Muscle layer of colon (tissue), 2 donors: ENCODE data around the gene ABCA3.

Source experiments
- H3K27ac ChIP-seq: one replicate; pipeline ENCODE4 v1.7.0; 2013; ENCODE audit warnings: low read depth, mild to moderate bottlenecking, low read length, moderate library complexity
- H3K27me3 ChIP-seq, 2 donors: one replicate each; pipeline ENCODE4 v1.7.0; 2013; ENCODE audit warnings: low read length in 2 of 2, mild to moderate bottlenecking in 2 of 2; ENCODE audit not compliant: insufficient read depth in 2 of 2, control insufficient read depth in 1 of 2
- H3K36me3 ChIP-seq: one replicate; pipeline ENCODE4 v1.7.0; 2013; ENCODE audit warnings: mild to moderate bottlenecking, low read length; ENCODE audit not compliant: insufficient read depth
- H3K4me1 ChIP-seq: one replicate; pipeline ENCODE4 v1.7.0; 2013; ENCODE audit warnings: mild to moderate bottlenecking, low read length; ENCODE audit not compliant: insufficient read depth
- H3K4me3 ChIP-seq, 2 donors: one replicate each; pipeline ENCODE4 v1.7.0; 2013; ENCODE audit warnings: low read length in 2 of 2, low read depth in 1 of 2, mild to moderate bottlenecking in 1 of 2, moderate library complexity in 1 of 2
- H3K9ac ChIP-seq: one replicate; pipeline ENCODE4 v1.7.0; 2013; ENCODE audit warnings: low read length
- H3K9me3 ChIP-seq: one replicate; pipeline ENCODE4 v1.7.0; 2013; ENCODE audit warnings: mild to moderate bottlenecking, low read length
- donor health status: abdominal sarcoma.
- donor health status: Adenocarcinoma of cecum.

Gene ABCA3

DNA sequence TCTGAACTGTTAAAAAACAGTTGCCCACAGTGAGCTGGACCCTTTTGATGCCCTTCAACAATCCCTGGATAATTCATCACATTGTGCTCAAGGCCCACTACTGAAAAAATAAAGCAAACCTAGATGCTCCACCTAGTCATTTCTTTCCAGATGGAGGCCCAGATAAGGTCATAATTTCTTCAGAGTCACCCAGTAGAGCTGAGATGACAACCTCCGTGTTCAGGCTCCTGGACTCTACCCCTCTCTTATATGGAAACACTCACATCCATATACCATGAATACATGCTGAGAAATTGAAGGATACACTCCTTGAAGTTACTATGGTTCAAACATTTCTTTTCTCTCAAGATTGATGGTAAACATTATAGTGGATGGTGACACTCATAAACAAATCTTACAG lies 2.7 kb upstream of the ABCA3 start:
- no peak overlapping the region for H3K27ac ChIP-seq
- H3K27me3 ChIP-seq = no peaks in the 10 kb centered on the region
- H3K36me3 ChIP-seq = no peaks in the 10 kb centered on the region
- peaks cover 5% of the 10 kb centered on the region for H3K4me1 ChIP-seq
- no peak overlapping the region for H3K4me3 ChIP-seq
- H3K9me3 ChIP-seq = no peaks in the 10 kb centered on the region
- no peak overlapping the region for H3K9ac ChIP-seq

DNA sequence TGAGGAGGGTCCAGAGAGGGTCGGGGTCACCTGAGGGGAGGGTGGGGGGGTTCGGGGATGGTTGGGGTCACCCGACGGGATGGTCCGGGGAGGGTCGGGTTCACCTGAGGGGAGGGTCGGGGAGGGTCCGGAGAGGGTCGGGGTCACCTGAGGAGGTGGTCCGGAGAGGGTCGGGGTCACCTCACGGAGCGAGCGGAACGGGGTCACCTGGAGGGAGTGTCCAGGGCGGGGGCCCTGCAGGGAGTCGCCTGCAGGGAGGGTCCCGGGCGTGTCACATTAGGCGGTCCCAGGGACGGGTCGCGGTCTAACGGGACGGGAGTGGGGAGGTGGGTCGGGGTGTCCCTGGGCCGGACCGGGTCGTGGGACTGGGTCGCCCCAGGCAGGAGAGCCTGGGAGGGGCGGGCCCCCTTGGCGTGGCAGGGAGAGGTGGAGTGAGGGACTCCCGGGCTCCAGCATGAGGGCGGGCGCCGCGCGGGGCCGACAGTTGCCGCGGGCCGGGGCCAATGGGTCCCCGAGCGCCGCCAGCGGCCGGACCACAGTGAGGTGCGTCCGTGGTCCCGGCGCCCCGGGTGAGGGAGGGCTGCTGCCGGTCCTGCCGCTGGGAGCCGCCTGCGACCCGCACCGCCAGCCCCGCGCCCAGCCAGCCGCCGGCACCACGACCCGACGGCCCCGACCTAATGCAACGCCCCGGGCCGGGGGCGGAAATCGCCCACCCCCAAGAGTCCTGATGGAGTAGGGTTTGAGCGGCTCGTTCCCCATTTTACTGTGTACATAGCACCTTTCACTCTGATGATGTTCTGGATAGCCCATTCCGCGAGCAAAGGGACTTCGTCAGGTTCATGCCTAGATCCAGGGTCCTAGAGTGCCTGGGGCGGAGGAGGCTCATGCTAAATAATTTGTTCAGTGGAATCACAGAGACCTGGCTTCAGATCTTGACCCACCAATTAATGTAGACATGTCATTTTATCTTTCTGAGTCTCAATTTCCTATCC lies 1.2 kb upstream of the ABCA3 start:
- Histone ChIP-seq H3K27ac (peak overlapping the region; percentile 13), H3K9me3 (no peaks in the 10 kb centered on the region), H3K9ac (no peak overlapping the region), H3K4me3 (no peak overlapping the region), H3K36me3 (no peaks in the 10 kb centered on the region), H3K4me1 (peaks cover 5% of the 10 kb centered on the region), H3K27me3 (no peaks in the 10 kb centered on the region)

DNA sequence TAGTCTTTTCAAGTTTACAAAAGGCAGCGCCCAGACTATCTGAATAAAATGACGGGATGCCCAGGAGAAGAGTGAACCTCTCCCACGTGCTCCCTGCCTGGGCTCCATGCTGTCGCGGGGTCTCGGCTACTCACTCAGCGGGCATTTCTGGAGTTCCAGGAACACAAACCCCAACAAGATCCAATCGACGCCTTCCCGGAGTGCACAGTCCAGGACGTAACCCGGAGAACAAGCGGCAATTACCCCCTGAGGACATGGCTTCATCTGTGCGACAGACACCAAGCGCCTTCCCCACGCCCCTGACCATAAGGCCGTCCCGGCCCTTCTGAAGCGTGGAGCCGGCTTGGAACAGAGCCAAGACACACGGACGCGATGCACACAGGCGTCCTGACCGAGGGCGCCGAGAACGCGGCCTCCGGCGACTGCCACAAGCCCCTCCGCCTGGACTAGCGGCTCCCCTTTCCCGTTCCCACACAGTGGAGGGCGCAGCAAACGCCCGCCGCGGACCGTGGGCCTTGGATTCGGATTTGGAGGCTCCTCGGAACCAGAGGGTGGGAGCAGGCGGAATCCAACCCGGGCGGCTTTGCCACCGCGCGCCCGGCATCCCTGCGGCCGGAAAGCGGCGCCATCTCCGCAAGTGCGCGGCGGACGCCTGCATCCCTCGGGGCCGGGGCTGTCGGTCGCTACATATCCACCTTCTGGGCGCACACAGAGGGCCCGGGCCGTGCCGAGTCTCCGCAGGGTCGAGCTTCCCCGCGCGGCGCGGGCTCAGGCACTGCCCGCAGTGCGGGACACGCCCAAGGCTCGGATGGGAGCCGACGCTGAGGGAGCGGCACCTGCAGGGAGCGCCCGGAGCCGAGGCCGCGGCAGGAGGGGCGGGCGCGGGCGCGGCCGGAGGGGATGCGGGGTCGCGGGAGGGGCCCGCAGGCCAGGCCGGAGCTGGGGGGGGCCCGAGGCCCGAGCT lies 725 bp downstream of the ABCA3 start:
- Histone ChIP-seq H3K27ac (peak overlapping the region; percentile 19), H3K9me3 (no peaks in the 10 kb centered on the region), H3K4me1 (peaks cover 5% of the 10 kb centered on the region), H3K27me3 (no peaks in the 10 kb centered on the region), H3K9ac (no peak overlapping the region), H3K4me3 (peak overlapping the region; percentile 62 to 63), H3K36me3 (no peaks in the 10 kb centered on the region)

DNA sequence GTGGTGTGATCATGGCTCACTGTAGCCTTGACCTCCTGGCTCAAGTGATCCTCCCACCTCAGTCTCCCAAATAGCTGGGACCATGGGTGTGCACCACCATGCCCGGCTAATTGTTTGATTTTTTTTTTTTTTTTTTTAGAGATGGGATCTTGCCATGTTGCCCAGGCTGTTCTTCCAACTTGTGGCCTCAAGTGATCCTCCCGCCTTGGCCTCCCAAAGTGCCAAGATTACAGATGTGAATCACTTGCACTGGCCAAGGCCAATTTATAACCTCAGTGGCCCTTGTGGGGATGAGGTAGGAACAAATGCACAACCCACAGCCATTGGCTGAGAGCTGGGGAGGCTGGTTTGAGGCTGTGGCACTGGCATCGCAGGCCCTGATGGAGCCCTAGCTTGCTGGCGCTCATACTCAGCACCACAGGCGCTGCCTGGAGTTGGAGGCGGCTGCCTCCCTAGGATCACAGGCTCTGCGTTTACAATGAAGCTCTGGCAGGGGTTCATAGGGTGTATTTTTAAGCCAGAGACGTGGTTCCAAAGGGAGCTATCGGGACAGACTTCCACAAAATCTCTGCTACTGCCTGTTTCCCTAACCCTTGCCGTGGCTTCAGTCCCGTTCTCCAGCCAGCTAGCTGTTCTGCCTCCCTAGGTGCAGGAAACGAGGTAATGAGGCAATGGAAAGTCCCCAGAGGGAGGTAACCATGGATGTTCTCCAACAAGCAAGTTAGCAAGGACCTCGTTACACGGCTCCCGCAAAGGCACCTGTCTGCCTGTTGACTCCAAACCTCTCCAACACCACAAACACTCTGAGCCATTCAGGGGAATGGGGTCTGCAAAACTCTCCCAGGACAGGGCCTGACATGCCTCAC lies 2.9 kb downstream of the ABCA3 start:
- no peak overlapping the region for H3K27ac ChIP-seq

DNA sequence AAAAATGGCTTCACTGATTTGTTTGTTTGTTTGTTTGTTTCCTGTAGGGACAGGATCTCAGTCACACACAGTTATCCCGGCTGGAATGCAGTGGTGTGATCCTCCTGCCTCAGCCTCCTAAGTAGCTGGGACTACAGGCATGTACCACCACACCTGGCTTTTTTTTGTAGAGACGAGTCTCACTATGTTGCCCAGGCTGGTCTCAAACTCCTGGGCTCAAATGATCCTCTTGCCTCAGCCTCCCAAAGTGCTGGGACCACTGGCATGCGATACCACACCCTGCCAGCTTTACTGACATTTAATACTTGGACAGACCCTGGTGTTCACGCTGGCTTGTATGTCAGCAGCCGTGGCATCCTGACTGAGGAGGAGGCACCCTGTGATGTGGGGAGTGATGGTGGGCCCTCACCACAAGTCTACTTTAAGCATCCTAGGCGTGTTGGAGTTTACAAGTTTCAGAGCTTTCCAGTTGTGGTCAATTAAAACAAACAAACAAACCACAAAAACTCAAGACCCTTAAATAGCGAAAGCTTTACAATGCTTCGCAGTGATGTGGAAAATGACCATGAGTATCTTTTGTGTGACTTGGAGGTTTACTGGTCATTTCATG lies 5.1 kb downstream of the ABCA3 start:
- Histone ChIP-seq H3K36me3 (no peaks in the 10 kb centered on the region), H3K27ac (no peak overlapping the region), H3K9me3 (no peaks in the 10 kb centered on the region), H3K4me1 (peaks cover 5% of the 10 kb centered on the region), H3K9ac (no peak overlapping the region), H3K4me3 (no peak overlapping the region), H3K27me3 (no peaks in the 10 kb centered on the region)

More for the DNA sequence above, 2.9 kb downstream of the ABCA3 start:
- peaks cover 5% of the 10 kb centered on the region for H3K4me1 ChIP-seq
- H3K9ac ChIP-seq = no peak overlapping the region
- no peaks in the 10 kb centered on the region for H3K27me3 ChIP-seq
- no peaks in the 10 kb centered on the region for H3K9me3 ChIP-seq
- no peaks in the 10 kb centered on the region for H3K36me3 ChIP-seq
- no peak overlapping the region for H3K4me3 ChIP-seq

DNA sequence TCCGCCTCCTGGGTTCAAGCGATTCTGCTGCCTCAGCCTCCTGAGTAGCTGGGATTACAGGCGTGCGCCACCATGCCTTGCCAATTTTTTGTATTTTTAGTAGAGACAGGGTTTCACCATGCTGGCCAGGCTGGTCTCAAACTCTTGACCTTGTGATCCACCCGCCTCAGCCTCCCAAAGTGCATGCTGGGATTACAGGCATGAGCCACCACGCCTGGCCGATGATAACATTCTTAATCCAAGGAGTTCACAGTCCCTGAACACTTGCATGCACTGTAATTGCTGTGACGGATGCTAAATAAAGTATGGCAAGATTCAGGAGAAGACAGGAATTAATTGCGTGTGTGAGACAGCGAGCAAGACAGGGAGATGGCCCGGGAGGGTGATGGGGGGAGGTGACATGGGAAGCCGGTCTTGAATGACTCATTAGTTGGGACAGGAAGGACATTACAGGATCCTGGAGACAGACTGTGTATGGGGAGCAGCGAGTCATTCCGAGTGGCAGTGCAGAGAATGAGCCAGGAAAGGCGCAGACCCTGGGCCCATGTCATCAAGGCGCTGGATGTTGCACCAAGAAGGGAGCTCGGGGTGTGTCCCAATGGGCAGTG lies 6.7 kb downstream of the ABCA3 start:
- Histone ChIP-seq H3K4me1 (no peaks in the 10 kb centered on the region), H3K36me3 (no peaks in the 10 kb centered on the region), H3K4me3 (no peak overlapping the region), H3K27ac (no peak overlapping the region), H3K27me3 (no peaks in the 10 kb centered on the region), H3K9ac (no peak overlapping the region), H3K9me3 (no peaks in the 10 kb centered on the region)

DNA sequence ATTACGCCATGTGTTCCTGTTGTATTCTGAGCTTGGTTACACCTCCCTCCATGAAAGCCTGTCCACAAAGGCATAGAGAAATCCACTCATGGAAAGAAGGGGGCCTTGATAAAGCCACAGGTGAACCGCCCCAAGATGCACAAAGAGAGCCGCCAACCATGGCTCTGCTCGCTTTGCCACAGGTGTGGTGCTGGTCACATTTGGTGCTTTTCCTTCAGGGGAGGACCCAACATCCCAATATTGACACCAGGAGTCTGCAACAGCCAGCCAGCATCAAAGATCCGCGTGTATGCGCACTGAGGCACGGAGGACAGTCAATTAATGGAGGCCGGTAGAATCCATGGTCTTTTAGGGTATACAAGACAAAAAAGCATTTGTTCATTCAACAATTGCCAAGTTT lies 7.3 kb downstream of the ABCA3 start:
- Histone ChIP-seq H3K27ac (no peak overlapping the region), H3K36me3 (no peaks in the 10 kb centered on the region), H3K4me1 (no peaks in the 10 kb centered on the region), H3K9ac (no peak overlapping the region), H3K4me3 (no peak overlapping the region), H3K9me3 (no peaks in the 10 kb centered on the region), H3K27me3 (no peaks in the 10 kb centered on the region)

DNA sequence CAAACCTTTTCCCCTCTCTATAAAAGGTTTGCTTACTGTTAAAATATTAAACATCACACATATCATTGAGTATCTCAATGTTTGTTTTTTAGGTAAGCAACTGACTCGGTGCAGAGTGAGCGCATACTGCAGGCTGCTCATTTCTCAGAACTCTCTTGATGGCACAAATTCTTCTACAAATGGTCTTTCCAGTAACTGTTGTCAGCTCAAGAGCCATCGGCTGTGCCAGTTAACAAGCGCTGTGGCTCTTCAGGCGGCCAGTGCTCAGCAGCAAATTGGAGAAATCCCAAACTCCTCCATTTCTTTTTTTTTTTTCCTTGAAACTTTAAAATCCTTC lies 8.6 kb downstream of the ABCA3 start:
- Histone ChIP-seq H3K4me1 (no peaks in the 10 kb centered on the region), H3K36me3 (no peaks in the 10 kb centered on the region)

DNA sequence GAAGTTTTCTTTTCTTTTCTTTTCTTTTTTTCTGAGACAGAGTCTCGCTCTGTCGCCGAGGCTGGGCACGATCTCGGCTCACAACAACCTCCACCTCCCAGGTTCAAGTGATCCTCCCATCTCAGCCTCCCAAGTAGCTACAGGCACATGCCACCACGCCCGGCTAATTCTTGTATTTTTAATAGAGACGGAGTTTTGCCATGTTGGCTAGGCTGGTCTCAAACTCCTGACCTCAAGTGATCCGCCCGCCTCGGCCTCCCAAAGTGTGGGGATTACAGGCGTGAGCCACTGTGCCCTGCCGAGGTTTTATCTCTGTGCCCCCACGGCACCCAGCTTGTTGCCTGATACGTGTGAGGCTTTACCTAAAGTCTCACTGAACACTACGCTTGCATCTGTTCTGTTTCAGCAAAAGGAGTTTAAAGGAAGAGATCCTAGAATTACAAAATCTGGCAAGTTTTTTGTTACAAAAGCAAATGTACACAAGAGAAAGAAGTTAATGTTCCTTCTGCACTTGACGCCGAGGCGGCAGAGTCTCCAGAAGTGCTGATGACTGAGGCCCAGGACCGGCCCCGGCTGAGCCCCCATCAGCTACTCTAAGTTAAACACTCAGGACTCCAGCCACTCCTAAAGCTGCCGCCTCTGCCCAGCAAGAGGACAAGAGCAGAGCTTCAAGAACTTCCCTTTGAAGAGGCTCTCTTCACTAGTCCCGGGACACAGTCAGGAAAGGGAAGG lies 9.2 kb downstream of the ABCA3 start:
- Histone ChIP-seq H3K27me3 (no peaks in the 10 kb centered on the region), H3K9me3 (no peaks in the 10 kb centered on the region), H3K27ac (no peak overlapping the region), H3K4me1 (no peaks in the 10 kb centered on the region), H3K36me3 (no peaks in the 10 kb centered on the region), H3K4me3 (no peak overlapping the region), H3K9ac (no peak overlapping the region)

More for the DNA sequence above, 8.6 kb downstream of the ABCA3 start:
- Histone ChIP-seq H3K27ac (no peak overlapping the region), H3K27me3 (no peaks in the 10 kb centered on the region), H3K9me3 (no peaks in the 10 kb centered on the region), H3K4me3 (no peak overlapping the region), H3K9ac (no peak overlapping the region)

DNA sequence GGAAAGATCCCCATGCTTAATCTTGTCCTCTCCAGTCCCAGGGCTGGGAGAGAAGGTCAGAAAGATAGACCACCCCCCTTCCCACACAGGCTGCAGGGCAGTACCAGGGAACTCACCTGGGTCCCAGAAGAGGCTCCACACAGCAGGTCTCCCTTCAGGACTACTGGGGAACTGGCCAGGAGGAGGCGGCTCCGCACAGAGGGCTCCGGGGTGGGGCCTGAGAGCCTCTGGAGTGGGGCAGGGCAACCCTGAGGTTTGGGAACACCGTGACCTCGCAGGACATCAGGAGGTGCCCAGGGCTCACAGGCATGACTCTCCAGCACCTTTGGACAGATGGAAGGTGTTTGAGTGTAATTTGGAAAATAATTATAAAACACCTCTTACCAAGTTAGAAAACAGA lies 11.0 kb downstream of the ABCA3 start:
- no peak overlapping the region for H3K27ac ChIP-seq
- no peak overlapping the region for H3K4me3 ChIP-seq
- no peaks in the 10 kb centered on the region for H3K9me3 ChIP-seq
- H3K9ac ChIP-seq = no peak overlapping the region
- peaks cover 15% of the 10 kb centered on the region for H3K36me3 ChIP-seq
- H3K27me3 ChIP-seq = no peaks in the 10 kb centered on the region
- H3K4me1 ChIP-seq = no peaks in the 10 kb centered on the region
